DOHH2 (cell line): ENCODE results near the gene C9orf78.

Source experiments
- H3F3A ChIP-seq: fragments of 200-600 bp; sonication (generic), shearing (Covaris generic); 2 replicates; pipeline ENCODE4 v1.6.0; 2016; ENCODE audit warnings: antibody characterized with exemption, mild to moderate bottlenecking; ENCODE audit not compliant: control insufficient read depth, insufficient read depth
- H3K27ac ChIP-seq: fragments of 200-600 bp; sonication (generic); 2 replicates; pipeline ENCODE4 v1.5.1; 2014; ENCODE audit warnings: low read depth, mild to moderate bottlenecking, low read length, moderate library complexity
- H3K27me3 ChIP-seq: fragments of 200-600 bp; sonication (generic); 2 replicates; pipeline ENCODE4 v1.6.1; 2014; ENCODE audit warnings: mild to moderate bottlenecking, low read length, mixed read lengths; ENCODE audit not compliant: control insufficient read depth
- H3K36me3 ChIP-seq: fragments of 200-600 bp; sonication (generic); 2 replicates; pipeline ENCODE4 v1.6.1; 2014; ENCODE audit warnings: mild to moderate bottlenecking, low read length, moderate library complexity, mixed read lengths; ENCODE audit not compliant: control insufficient read depth
- H3K4me1 ChIP-seq: fragments of 200-600 bp; sonication (generic); 2 replicates; pipeline ENCODE4 v1.6.1; 2014; ENCODE audit warnings: mild to moderate bottlenecking, low read length, mixed read lengths; ENCODE audit not compliant: control insufficient read depth
- H3K4me2 ChIP-seq: fragments of 200-600 bp; sonication (generic); 2 replicates; pipeline ENCODE4 v1.6.0; 2014; ENCODE audit warnings: mild to moderate bottlenecking, low read length, moderate library complexity
- H3K4me3 ChIP-seq: fragments of 200-600 bp; sonication (generic); 2 replicates; pipeline ENCODE4 v1.5.1; 2014; ENCODE audit warnings: mild to moderate bottlenecking, low read length, mixed read lengths
- H3K79me2 ChIP-seq: fragments of 200-600 bp; sonication (generic); 2 replicates; pipeline ENCODE4 v1.6.1; 2014; ENCODE audit warnings: mild to moderate bottlenecking, low read length, mixed read lengths; ENCODE audit not compliant: control insufficient read depth
- H3K9me2 ChIP-seq: fragments of 200-600 bp; sonication (generic); replicated peaks from 2 replicates; pipeline ENCODE4 v1.6.1; 2014; ENCODE audit warnings: mild to moderate bottlenecking, low read length, mixed read lengths; ENCODE audit not compliant: control insufficient read depth
- H3K9me3 ChIP-seq: fragments of 200-600 bp; sonication (generic); 2 replicates; pipeline ENCODE4 v1.6.1; 2014; ENCODE audit warnings: antibody characterized with exemption, low read length, mixed read lengths; ENCODE audit not compliant: control insufficient read depth, insufficient read depth
- H4K20me1 ChIP-seq: fragments of 200-600 bp; sonication (generic); 2 replicates; pipeline ENCODE4 v1.6.0; 2014; ENCODE audit warnings: low read depth, mild to moderate bottlenecking, antibody characterized with exemption, low read length, moderate library complexity; ENCODE audit not compliant: control insufficient read depth, insufficient read depth
- EZH2phosphoT487 ChIP-seq: fragments of 200-600 bp; sonication (generic); IDR thresholded peaks from 2 replicates; pipeline ENCODE4 v1.6.1; 2017; ENCODE audit warnings: borderline replicate concordance, mild to moderate bottlenecking, antibody characterized with exemption, low read length, moderate library complexity, mixed read lengths
- TF ChIP-seq, protein P1 (sequence below): fragments of 200-600 bp; sonication (generic); IDR thresholded peaks from one replicate; pipeline ENCODE4 v1.5.1; 2014; ENCODE audit warnings: antibody characterized with exemption, mild to moderate bottlenecking, low read depth, low read length; ENCODE audit not compliant: poor library complexity, severe bottlenecking

Gene C9orf78

DNA sequence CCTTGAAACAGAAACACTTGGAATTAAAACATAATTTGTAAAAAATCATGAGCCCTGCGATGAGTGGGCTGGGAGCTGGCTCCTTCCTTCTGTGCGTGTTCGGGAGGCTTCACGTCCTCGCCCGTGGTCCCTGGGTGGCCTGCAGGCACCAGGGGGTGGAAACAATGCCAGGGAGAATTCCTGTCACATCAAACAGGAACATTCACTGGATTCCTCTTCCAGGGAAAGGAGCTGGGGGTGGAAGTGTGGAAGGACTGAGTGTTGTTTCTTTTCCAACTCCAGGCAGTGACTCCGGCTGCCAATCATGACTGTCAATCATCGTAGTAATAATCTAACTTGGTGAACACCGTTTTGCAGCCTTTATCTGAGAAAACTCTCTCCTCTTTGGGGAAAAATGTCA is 21.4 kb downstream of the C9orf78 start:
- H3K4me1 ChIP-seq = 0 out of 2 replicates have a peak, but pooled peaks cover 2% of the 10 kb centered on the region
- H3K9me2 ChIP-seq = no peaks in the 10 kb centered on the region
- H3K36me3 ChIP-seq = peaks cover 78% of the 10 kb centered on the region
- no peak overlapping the region for H3K27ac ChIP-seq
- H4K20me1 ChIP-seq = no peaks in the 10 kb centered on the region
- no peak overlapping the region for H3K4me3 ChIP-seq
- TF ChIP-seq, protein P1, sequence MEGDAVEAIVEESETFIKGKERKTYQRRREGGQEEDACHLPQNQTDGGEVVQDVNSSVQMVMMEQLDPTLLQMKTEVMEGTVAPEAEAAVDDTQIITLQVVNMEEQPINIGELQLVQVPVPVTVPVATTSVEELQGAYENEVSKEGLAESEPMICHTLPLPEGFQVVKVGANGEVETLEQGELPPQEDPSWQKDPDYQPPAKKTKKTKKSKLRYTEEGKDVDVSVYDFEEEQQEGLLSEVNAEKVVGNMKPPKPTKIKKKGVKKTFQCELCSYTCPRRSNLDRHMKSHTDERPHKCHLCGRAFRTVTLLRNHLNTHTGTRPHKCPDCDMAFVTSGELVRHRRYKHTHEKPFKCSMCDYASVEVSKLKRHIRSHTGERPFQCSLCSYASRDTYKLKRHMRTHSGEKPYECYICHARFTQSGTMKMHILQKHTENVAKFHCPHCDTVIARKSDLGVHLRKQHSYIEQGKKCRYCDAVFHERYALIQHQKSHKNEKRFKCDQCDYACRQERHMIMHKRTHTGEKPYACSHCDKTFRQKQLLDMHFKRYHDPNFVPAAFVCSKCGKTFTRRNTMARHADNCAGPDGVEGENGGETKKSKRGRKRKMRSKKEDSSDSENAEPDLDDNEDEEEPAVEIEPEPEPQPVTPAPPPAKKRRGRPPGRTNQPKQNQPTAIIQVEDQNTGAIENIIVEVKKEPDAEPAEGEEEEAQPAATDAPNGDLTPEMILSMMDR = no peak
- no peak for TF ChIP-seq EZH2phosphoT487
- no peak overlapping the region for H3K4me2 ChIP-seq
- H3K9me3 ChIP-seq = no peaks in the 10 kb centered on the region
- H3K79me2 ChIP-seq = 0 out of 2 replicates have a peak, but pooled peaks cover 4% of the 10 kb centered on the region
- no peaks in the 10 kb centered on the region for H3F3A ChIP-seq
- H3K27me3 ChIP-seq = no peaks in the 10 kb centered on the region

DNA sequence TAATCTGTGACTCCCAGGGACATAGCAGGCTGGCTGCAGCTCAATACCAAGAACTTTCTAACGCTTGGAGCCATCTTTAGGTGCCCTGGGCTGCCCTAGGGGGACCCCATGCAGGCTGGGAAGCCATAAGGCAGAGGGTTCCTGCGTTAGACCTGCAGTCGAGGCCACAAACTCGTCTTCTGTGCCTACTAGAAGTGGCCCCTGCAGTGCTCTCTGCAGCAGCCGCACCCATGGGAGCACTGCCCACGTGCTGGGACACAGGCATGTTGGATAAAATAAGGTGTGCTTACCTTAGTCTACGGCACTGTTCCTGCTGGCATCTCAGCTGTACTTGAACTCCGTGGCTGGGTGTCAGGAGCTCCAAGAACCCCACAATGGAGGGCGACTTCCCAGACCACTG is 22.7 kb downstream of the C9orf78 start:
- no peak for TF ChIP-seq EZH2phosphoT487
- TF ChIP-seq, protein P1 = no peak
- 0 out of 2 replicates have a peak, but pooled peaks cover 2% of the 10 kb centered on the region for H3K4me1 ChIP-seq
- peaks cover 71% of the 10 kb centered on the region for H3K36me3 ChIP-seq
- no peaks in the 10 kb centered on the region for H3K27me3 ChIP-seq
- H3K79me2 ChIP-seq = 0 out of 2 replicates have a peak, but pooled peaks cover 4% of the 10 kb centered on the region
- no peak overlapping the region for H3K4me2 ChIP-seq
- no peaks in the 10 kb centered on the region for H3K9me3 ChIP-seq
- no peak overlapping the region for H3K27ac ChIP-seq
- H3K4me3 ChIP-seq = no peak overlapping the region
- no peaks in the 10 kb centered on the region for H3K9me2 ChIP-seq
- no peaks in the 10 kb centered on the region for H4K20me1 ChIP-seq
- H3F3A ChIP-seq = no peaks in the 10 kb centered on the region

DNA sequence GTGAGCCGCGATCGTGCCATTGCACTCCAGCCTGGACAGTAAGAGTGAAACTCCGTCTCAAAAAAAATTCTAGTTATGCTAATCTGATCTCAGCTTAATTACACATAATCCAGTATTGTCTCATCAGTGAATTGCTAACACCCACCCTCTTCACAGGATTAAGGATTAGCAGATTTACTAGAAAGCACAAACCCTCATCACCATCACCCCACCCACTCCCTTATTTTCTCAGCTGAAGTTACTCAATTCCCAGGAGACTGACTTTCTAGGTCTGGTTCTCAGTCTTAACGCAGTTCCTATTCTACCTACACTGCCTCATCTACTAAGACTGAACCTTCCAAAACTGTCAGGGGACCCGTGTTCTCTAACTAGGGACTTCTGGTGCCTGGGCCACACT is 23.1 kb downstream of the C9orf78 start:
- Histone ChIP-seq H3K27me3 (no peaks in the 10 kb centered on the region), H3K79me2 (0 out of 2 replicates have a peak, but pooled peaks cover 4% of the 10 kb centered on the region), H3K9me2 (no peaks in the 10 kb centered on the region), H3K4me1 (0 out of 2 replicates have a peak, but pooled peaks cover 2% of the 10 kb centered on the region), H4K20me1 (no peaks in the 10 kb centered on the region), H3K4me2 (no peak overlapping the region), H3K27ac (no peak overlapping the region), H3K36me3 (peaks cover 71% of the 10 kb centered on the region), H3F3A (0 out of 2 replicates have a peak, but pooled peaks cover under 1% of the 10 kb centered on the region), H3K4me3 (no peak overlapping the region), H3K9me3 (no peaks in the 10 kb centered on the region)
- TF ChIP-seq EZH2phosphoT487 = no peak
- TF ChIP-seq, protein P1 = no peak
